Ishikawa (cell line): ENCODE measurements around the gene GLUL.

ENCODE experiments used
- CEBPB ChIP-seq: IDR thresholded peaks from 2 replicates; pipeline ENCODE4 v1.6.1; 2012
- EP300 ChIP-seq: IDR thresholded peaks from 2 replicates; pipeline ENCODE4 v1.6.1; 2012; ENCODE audit warnings: borderline replicate concordance
- FOXM1 ChIP-seq: IDR thresholded peaks from 2 replicates; pipeline ENCODE4 v1.6.1; 2012; ENCODE audit warnings: low read depth, borderline replicate concordance
- MAX ChIP-seq: IDR thresholded peaks from 2 replicates; pipeline ENCODE4 v1.6.1; 2012
- NFIC ChIP-seq: IDR thresholded peaks from 2 replicates; pipeline ENCODE4 v1.6.1; 2012
- RAD21 ChIP-seq: IDR thresholded peaks from 2 replicates; pipeline ENCODE4 v1.6.1; 2012; ENCODE audit warnings: low read depth
- REST ChIP-seq: IDR thresholded peaks from 2 replicates; pipeline ENCODE4 v1.6.1; 2012; ENCODE audit warnings: low read depth, mild to moderate bottlenecking
- TAF1 ChIP-seq: IDR thresholded peaks from 2 replicates; pipeline ENCODE4 v1.6.1; 2012; ENCODE audit warnings: low read depth, mild to moderate bottlenecking
- TCF12 ChIP-seq: IDR thresholded peaks from 2 replicates; pipeline ENCODE4 v1.6.1; 2012; ENCODE audit warnings: low read depth
- TEAD4 ChIP-seq: IDR thresholded peaks from 2 replicates; pipeline ENCODE4 v1.6.1; 2012

GRCh38 chr1:182366596-182366995 lies 25.0 kb downstream of the GLUL start:
- TF ChIP-seq REST (no peak), MAX (no peak), NFIC (no peak), FOXM1 (no peak), TEAD4 (no peak), RAD21 (no peak), EP300 (no peak), TCF12 (no peak), TAF1 (no peak), CEBPB (no peak)
